Measurements from ENCODE around the gene ZNF99. TPM values are rescaled to one million over a fixed set of nuclear protein-coding genes. Genes with fewer than 3 reads are reported as not detected.
"Not testable (repeated sequence)": the region's sequence is repeated elsewhere in the genome, so short reads cannot be mapped to it uniquely, and the experiment has no call there.

The ZNF99 gene
- total RNA-seq = not detected in 2 replicates

DNA sequence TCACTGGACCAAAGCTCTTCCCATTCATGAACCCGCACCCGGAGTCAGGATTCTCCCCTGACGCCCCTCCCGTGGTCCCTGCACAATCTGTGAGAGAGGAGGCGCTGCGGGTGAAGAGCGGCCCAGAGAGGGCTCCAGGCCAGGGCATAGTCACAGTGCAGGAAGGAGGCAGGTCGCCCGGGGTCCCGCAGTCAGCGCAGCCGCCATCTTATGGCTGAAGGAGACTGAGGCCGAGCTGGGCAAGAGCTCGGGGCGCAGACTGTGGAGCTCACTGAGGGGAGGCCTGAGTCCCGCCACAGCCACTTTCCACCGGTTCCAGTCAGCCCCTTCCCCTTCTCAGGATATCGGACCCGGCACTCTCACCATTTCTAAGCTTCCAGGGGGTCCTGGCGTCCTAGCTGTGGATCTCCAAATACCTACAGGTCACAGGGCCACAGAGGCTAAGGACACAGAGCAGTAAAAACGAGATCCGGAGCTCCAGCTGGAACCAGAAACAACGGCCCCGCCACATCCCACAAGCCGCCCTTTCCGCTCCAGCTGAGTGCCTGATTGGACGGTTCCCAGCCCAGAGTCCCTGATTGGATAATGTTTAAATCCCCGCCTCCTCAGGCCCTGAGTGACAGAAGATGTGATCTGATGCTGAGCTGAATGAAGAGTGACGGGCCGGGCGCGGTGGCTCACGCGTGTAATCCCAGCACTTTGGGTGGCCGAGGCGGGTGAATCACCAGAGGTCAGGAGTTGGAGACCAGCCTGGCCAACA is at the start of gene ZNF99:
ZNF99 (minus strand) TSS at position 501 of the 760 bp plus-strand sequence; CDS start at position 366, 135 bp downstream.
- no peak for DNase-seq (ENCODE audit: low spot score)
- Mint-ChIP-seq H3K27me3 (ENCODE audit: low read depth) (no peaks in the 10 kb centered on the region), H3K36me3 (ENCODE audit: low read depth) (no peaks in the 10 kb centered on the region), H3K27ac (no peak within 1 kb of the TSS), H3K4me1 (ENCODE audit: low read depth) (no peaks in the 10 kb centered on the region), H3K9me3 (peaks cover 34% of the 10 kb centered on the region), H3K4me3 (ENCODE audit: low read depth) (no peak within 1 kb of the TSS)
- intact Hi-C loops (cut with micrococcal nuclease) = no loop called here

- DNase-seq (ENCODE audit: low spot score) = no peak
- Mint-ChIP-seq H3K36me3 (ENCODE audit: low read depth) (no peaks in the 10 kb centered on the region), H3K27ac (no peak within 1 kb of the TSS), H3K27me3 (ENCODE audit: low read depth) (no peaks in the 10 kb centered on the region), H3K4me3 (ENCODE audit: low read depth) (no peak within 1 kb of the TSS), H3K4me1 (ENCODE audit: low read depth) (no peaks in the 10 kb centered on the region), H3K9me3 (peaks cover 43% of the 10 kb centered on the region)
- intact Hi-C loops (cut with micrococcal nuclease) = no loop called here
Measured at GRCh38 chr19:22832031-22832762, 48.2 kb upstream of the ZNF99 start, which contains the start of gene ZNF723. TSS of gene ZNF723 (plus strand) at chr19:22832291. CDS start at chr19:22832380, 89 bp downstream.

DNA sequence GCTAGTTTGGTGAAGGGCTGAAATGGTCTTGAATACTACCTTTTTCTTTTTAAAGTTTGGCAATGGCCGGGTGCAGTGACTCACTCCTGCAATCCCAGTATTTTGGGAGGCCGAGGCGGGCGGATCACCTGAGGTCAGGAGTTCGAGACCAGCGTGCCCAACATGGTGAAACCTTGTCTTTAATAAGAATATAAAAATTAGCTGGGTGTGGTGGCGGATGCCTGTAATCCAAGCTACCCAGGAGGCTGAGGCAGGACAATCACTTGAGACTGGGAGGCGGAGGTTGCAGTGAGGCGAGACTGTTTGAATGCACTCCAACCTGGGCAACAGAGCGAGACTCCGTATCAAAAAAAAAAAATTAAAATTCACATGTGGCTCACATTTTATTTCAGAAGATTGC is 47.3 kb upstream of the ZNF99 start:
- Mint-ChIP-seq H3K4me1 (ENCODE audit: low read depth) (no peaks in the 10 kb centered on the region), H3K27ac (no peak overlapping the region), H3K27me3 (ENCODE audit: low read depth) (no peaks in the 10 kb centered on the region), H3K36me3 (ENCODE audit: low read depth) (no peaks in the 10 kb centered on the region), H3K4me3 (ENCODE audit: low read depth) (no peak overlapping the region), H3K9me3 (peaks cover 45% of the 10 kb centered on the region)
- no peak for DNase-seq (ENCODE audit: low spot score)
- intact Hi-C loops (cut with micrococcal nuclease) = no loop called here

DNA sequence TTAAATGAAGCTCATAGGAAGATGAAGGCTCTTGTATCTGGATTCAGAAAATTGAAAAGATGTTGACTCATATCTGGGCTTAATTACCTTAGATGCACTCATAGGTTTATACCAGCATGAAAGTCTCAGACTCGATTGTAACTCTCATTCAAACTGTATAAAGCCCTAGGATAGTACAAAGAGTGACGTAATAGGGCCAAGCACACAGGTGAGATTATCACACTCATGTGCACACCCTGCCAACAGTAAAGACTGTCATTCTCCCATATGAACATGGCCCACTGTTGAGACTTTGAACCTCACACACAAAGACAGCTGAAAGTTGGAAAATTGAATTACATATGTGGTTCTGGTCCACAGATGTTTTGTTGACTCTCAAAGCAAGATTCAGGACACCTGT is 30.2 kb upstream of the ZNF99 start:
- no peaks in the 10 kb centered on the region for H3K36me3 Mint-ChIP-seq (ENCODE audit: low read depth)
- H3K4me3 Mint-ChIP-seq (ENCODE audit: low read depth) = no peak overlapping the region
- peaks cover 86% of the 10 kb centered on the region for H3K9me3 Mint-ChIP-seq
- intact Hi-C loops (cut with micrococcal nuclease) = no loop called here
- no peaks in the 10 kb centered on the region for H3K27me3 Mint-ChIP-seq (ENCODE audit: low read depth)
- no peaks in the 10 kb centered on the region for H3K4me1 Mint-ChIP-seq (ENCODE audit: low read depth)
- H3K27ac Mint-ChIP-seq = no peak overlapping the region
- DNase-seq (ENCODE audit: low spot score) = no peak

- no peaks in the 10 kb centered on the region for H3K36me3 Mint-ChIP-seq (ENCODE audit: low read depth)
- H3K9me3 Mint-ChIP-seq = peaks cover 41% of the 10 kb centered on the region
- intact Hi-C loops (cut with micrococcal nuclease) = no loop called here
- H3K27me3 Mint-ChIP-seq (ENCODE audit: low read depth) = no peaks in the 10 kb centered on the region
- H3K27ac Mint-ChIP-seq = no peak overlapping the region
- H3K4me3 Mint-ChIP-seq (ENCODE audit: low read depth) = no peak overlapping the region
- no peaks in the 10 kb centered on the region for H3K4me1 Mint-ChIP-seq (ENCODE audit: low read depth)
- DNase-seq (ENCODE audit: low spot score) = no peak
Measured at GRCh38 chr19:22807061-22807835, 23.3 kb upstream of the ZNF99 start.

- intact Hi-C loops (cut with micrococcal nuclease) = no loop called here
Measured at GRCh38 chr19:22806418-22806817, 22.5 kb upstream of the ZNF99 start.

GRCh38 chr19:22797040-22797439 is 13.1 kb upstream of the ZNF99 start:
- Mint-ChIP-seq H3K27me3 (ENCODE audit: low read depth) (no peaks in the 10 kb centered on the region), H3K27ac (no peak overlapping the region), H3K36me3 (ENCODE audit: low read depth) (no peaks in the 10 kb centered on the region), H3K4me1 (ENCODE audit: low read depth) (no peaks in the 10 kb centered on the region), H3K9me3 (peaks cover 64% of the 10 kb centered on the region), H3K4me3 (ENCODE audit: low read depth) (no peak overlapping the region)
- intact Hi-C loops (cut with micrococcal nuclease) = no loop called here
- DNase-seq (ENCODE audit: low spot score) = no peak

More at GRCh38 chr19:22806418-22806817, 22.5 kb upstream of the ZNF99 start:
- Mint-ChIP-seq H3K4me3 (ENCODE audit: low read depth) (no peak overlapping the region), H3K27ac (no peak overlapping the region), H3K9me3 (peaks cover 37% of the 10 kb centered on the region), H3K36me3 (ENCODE audit: low read depth) (no peaks in the 10 kb centered on the region), H3K4me1 (ENCODE audit: low read depth) (no peaks in the 10 kb centered on the region), H3K27me3 (ENCODE audit: low read depth) (no peaks in the 10 kb centered on the region)
- no peak for DNase-seq (ENCODE audit: low spot score)

DNA sequence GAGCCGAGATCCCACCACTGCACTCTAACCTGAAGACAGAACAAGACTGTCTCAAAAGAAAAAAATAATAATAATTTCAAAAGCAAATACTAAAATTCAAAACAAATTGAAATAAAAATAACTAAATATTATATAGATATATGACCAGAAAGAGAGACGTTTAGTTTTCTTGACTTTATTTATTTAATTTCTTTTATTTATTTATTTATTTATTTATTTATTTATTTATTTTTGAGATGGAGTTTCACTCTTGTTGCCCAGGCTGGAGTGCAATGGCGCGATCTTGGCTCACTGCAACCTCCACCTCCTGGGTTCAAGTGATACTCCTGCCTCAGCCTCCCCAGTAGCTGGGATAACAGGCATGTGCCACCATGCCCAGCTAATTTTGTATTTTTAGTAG is 8.9 kb upstream of the ZNF99 start:
- H3K4me3 Mint-ChIP-seq (ENCODE audit: low read depth); H3K27me3 Mint-ChIP-seq (ENCODE audit: low read depth); H3K36me3 Mint-ChIP-seq (ENCODE audit: low read depth); DNase-seq (ENCODE audit: low spot score); intact Hi-C loops (cut with micrococcal nuclease); H3K27ac Mint-ChIP-seq; H3K4me1 Mint-ChIP-seq (ENCODE audit: low read depth): not testable (repeated sequence)
- H3K9me3 Mint-ChIP-seq = peaks cover 52% of the 10 kb centered on the region

- no peaks in the 10 kb centered on the region for H3K27me3 Mint-ChIP-seq (ENCODE audit: low read depth)
- no peaks in the 10 kb centered on the region for H3K4me1 Mint-ChIP-seq (ENCODE audit: low read depth)
- no peak overlapping the region for H3K4me3 Mint-ChIP-seq (ENCODE audit: low read depth)
- intact Hi-C loops (cut with micrococcal nuclease) = no loop called here
- DNase-seq (ENCODE audit: low spot score) = no peak
- H3K36me3 Mint-ChIP-seq (ENCODE audit: low read depth) = no peaks in the 10 kb centered on the region
- no peak overlapping the region for H3K27ac Mint-ChIP-seq
- peaks cover 91% of the 10 kb centered on the region for H3K9me3 Mint-ChIP-seq
Measured at GRCh38 chr19:22735911-22736645, 47.9 kb downstream of the ZNF99 start.

- Mint-ChIP-seq H3K36me3 (ENCODE audit: low read depth) (no peaks in the 10 kb centered on the region), H3K4me3 (ENCODE audit: low read depth) (no peak overlapping the region), H3K4me1 (ENCODE audit: low read depth) (no peaks in the 10 kb centered on the region), H3K27me3 (ENCODE audit: low read depth) (no peaks in the 10 kb centered on the region), H3K27ac (no peak overlapping the region), H3K9me3 (peaks cover 86% of the 10 kb centered on the region)
- DNase-seq (ENCODE audit: low spot score) = no peak
- intact Hi-C loops (cut with micrococcal nuclease) = no loop called here
Measured at GRCh38 chr19:22733691-22734090, 50.3 kb downstream of the ZNF99 start.

DNA sequence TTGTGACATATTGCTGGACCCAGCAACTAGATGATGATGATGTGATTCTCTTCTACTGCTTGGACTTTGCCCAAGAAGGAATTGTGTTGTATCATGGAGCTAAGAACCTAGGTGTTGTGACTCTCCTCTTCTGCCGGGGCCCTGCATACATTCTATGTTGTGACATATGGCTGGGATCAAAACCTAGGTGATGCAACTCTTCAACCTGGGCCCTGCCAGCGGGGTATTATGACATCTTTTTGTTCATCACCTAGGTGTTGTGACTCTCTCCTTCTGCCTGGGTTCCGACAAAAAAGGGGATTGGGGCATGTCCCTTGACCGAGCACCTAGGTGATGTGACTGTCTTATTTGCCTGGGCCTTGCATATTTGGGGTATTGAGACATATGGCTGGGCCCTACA is 55.7 kb downstream of the ZNF99 start:
- H3K36me3 Mint-ChIP-seq (ENCODE audit: low read depth); H3K27me3 Mint-ChIP-seq (ENCODE audit: low read depth); intact Hi-C loops (cut with micrococcal nuclease); DNase-seq (ENCODE audit: low spot score); H3K4me3 Mint-ChIP-seq (ENCODE audit: low read depth); H3K4me1 Mint-ChIP-seq (ENCODE audit: low read depth); H3K27ac Mint-ChIP-seq: not testable (repeated sequence)
- H3K9me3 Mint-ChIP-seq = peaks cover 76% of the 10 kb centered on the region

- not testable (repeated sequence) for H3K27ac Mint-ChIP-seq
- peaks cover 68% of the 10 kb centered on the region for H3K9me3 Mint-ChIP-seq
Measured at GRCh38 chr19:22721533-22721932, 62.4 kb downstream of the ZNF99 start.

More at GRCh38 chr19:22721533-22721932, 62.4 kb downstream of the ZNF99 start:
- DNase-seq (ENCODE audit: low spot score); H3K4me1 Mint-ChIP-seq (ENCODE audit: low read depth); H3K27me3 Mint-ChIP-seq (ENCODE audit: low read depth); intact Hi-C loops (cut with micrococcal nuclease); H3K4me3 Mint-ChIP-seq (ENCODE audit: low read depth); H3K36me3 Mint-ChIP-seq (ENCODE audit: low read depth): not testable (repeated sequence)

Measured in activated T-helper 2 cell treated with anti-CD3 and anti-CD28 coated beads, Interferon-gamma antibody, Interleukin-2, Interleukin-4, amounts not matched to agents 10 μg/mL and 5 μg/mL and 100 μg/mL, durations not matched to agents 14 hours and 24 hours and 36 hours (primary cell).